ENCODE results near the gene SLC30A3.

DNA sequence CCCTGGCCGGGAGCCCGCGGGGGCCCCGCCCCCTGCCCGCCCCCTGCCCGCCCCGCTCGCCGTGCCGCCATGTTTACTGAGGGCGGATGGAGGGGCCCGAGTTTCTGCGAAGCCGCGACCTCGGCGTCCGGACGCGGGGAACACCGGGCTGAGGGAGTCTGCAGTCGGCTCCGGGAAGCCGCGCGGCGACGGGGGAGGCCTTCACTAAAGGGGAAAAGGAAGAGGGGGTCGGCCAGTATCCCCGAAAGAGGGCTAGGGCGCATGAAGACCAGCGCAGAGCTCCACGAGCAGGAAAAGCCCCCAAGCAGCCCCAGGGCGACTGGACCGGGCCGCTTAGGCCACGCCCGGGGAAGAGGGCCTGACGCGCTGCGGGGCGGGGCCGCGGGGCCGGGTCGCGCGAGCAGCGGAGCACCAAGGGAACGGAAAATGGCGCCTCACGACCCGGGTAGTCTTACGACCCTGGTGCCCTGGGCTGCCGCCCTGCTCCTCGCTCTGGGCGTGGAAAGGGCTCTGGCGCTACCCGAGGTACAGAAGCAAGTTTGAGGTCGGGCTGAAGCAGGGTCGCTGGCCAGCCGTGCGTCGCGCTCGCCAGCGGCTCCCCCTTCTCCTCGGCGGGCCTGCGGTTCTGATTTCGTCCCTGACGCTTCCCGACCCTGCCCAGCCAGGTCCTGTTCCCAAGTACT lies 50.8 kb downstream of the SLC30A3 start, which contains the start of the genes ATRAID and SLC5A6:
- TF ChIP-seq, protein P1, sequence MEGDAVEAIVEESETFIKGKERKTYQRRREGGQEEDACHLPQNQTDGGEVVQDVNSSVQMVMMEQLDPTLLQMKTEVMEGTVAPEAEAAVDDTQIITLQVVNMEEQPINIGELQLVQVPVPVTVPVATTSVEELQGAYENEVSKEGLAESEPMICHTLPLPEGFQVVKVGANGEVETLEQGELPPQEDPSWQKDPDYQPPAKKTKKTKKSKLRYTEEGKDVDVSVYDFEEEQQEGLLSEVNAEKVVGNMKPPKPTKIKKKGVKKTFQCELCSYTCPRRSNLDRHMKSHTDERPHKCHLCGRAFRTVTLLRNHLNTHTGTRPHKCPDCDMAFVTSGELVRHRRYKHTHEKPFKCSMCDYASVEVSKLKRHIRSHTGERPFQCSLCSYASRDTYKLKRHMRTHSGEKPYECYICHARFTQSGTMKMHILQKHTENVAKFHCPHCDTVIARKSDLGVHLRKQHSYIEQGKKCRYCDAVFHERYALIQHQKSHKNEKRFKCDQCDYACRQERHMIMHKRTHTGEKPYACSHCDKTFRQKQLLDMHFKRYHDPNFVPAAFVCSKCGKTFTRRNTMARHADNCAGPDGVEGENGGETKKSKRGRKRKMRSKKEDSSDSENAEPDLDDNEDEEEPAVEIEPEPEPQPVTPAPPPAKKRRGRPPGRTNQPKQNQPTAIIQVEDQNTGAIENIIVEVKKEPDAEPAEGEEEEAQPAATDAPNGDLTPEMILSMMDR (IDR thresholded peaks at IDR 0.05) = no peak
- no peak for TF ChIP-seq ZFX (IDR thresholded peaks at IDR 0.05; ENCODE audit: borderline replicate concordance)
